Measurements from ENCODE around the gene GCNT1. TPM values are rescaled to one million over a fixed set of nuclear protein-coding genes. Genes with fewer than 3 reads are reported as not detected.

The GCNT1 gene
- total and polyA plus RNA-seq, 7 experiments from 2014 or later, result 0.70 to 8.9 (median 1.7) TPM

DNA sequence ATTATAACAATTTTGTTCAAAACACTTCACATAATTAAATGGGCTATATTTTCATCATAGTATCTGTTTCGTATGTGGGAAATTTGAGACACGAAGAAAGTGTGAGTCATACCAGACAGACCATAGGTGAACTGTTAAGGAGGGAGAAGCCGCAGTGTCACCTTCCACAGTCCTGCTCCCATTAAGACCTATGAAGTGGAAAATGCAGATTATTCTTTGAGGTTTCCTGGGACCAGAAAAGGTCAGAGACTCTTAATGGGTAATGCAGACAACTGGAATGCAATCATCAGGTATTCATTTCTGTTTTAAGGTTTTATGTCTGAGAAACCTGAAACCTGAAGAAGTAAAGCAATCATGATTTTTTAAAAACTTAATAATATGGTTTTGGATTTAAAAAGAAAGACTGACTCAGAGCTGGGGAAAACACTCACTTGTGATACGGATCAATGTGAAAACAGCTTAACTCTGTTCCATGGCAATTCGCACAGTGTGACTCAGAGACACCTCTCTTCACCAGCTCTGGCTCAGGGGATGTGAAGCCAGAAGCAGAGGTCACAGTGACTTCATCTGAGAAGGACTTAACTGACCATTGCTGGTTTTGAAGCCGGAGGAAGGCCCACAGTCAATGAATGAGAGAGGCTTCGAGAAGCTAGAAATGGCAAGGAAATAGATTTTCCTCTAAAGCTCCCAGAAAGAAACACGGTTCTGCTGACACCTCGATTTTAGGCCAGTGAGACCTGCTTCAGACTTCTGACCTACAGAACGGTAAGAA is 17.2 kb upstream of the GCNT1 start:
- ATAC-seq (no peak), DNase-seq (peak in 1 of 9 donors; percentile 51)
- peaks cover 0 to 6% (median 0%) of the 10 kb centered on the region in 11 donors for H3K9me3 Mint-ChIP-seq
- peaks cover 0 to 1% (median 0%) of the 10 kb centered on the region in 5 donors for H3K36me3 Mint-ChIP-seq
- no peaks in the 10 kb centered on the region for H3K9me3 ChIP-seq (ENCODE audit: control insufficient read depth in 2 of 3, low read length in 3 of 3)
- no peaks in the 10 kb centered on the region for H3K4me1 ChIP-seq (ENCODE audit: control insufficient read depth in 2 of 2, insufficient read depth in 2 of 2, low read length in 2 of 2)
- H3K4me3 ChIP-seq (ENCODE audit: low read length), result no peak overlapping the region
- H3K27ac ChIP-seq (ENCODE audit: low read depth, low read length), result no peak overlapping the region
- H3K27ac Mint-ChIP-seq, result peak overlapping the region in 1 of 9 donors; percentile 79
- no peaks in the 10 kb centered on the region for H3K27me3 ChIP-seq (ENCODE audit: control insufficient read depth in 2 of 2, insufficient read depth in 2 of 2, low read length in 2 of 2)
- intact Hi-C loops (cut with micrococcal nuclease), result loop anchor here in 1 of 2 donors (2.0 kb wide), 1 partner anchor 17 kb away; no protein-coding TSS in a partner anchor
- ChIA-PET CTCF (no interaction called here), POLR2A (interaction anchor here (0.6 kb wide), 1 partner anchor 220 kb away, joined by 4 read pairs; no protein-coding TSS in a partner anchor)
- H3K27me3 Mint-ChIP-seq, result peaks cover 0 to 4% (median 0%) of the 10 kb centered on the region in 5 donors
- H3K36me3 ChIP-seq (ENCODE audit: control insufficient read depth in 2 of 3, insufficient read depth in 3 of 3, low read length in 3 of 3), result no peaks in the 10 kb centered on the region
- peak overlapping the region in 1 of 10 donors; percentile 41 for H3K4me3 Mint-ChIP-seq
- H3K4me1 Mint-ChIP-seq, result peaks cover 0 to 37% (median 0%) of the 10 kb centered on the region in 7 donors

DNA sequence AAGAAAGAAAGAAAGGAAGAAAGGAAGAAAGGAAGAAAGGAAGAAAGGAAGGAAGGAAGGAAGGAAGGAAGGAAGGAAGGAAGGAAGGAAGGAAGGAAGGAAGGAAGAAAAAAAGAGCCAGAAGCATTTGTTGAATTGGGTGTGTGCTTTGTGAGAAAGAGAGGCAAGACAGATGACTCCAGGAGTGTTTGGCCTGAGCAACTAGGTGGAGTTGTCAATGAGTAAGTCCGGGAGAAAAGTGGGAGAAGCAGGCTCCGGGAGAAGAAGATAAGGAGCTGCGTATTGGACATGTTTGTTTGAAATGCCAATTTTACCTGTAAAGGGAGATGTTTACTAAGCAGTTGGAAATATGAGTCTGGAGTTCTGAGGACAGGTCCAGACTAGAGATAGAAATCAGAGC is 15.1 kb upstream of the GCNT1 start:
- Mint-ChIP-seq H3K4me1 (peaks cover 0 to 35% (median 0%) of the 10 kb centered on the region in 7 donors), H3K27ac (no peak overlapping the region), H3K4me3 (peak overlapping the region in 1 of 10 donors; percentile 1), H3K9me3 (peaks cover 0 to 6% (median 0%) of the 10 kb centered on the region in 11 donors), H3K27me3 (peaks cover 0 to 4% (median 0%) of the 10 kb centered on the region in 5 donors), H3K36me3 (no peaks in the 10 kb centered on the region)
- ChIA-PET CTCF (interaction anchor here (0.7 kb wide), 2 partner anchors 9 to 23 kb away, joined by 3 read pairs; no protein-coding TSS in a partner anchor), POLR2A (no interaction called here)
- Histone ChIP-seq H3K9me3 (ENCODE audit: control insufficient read depth in 2 of 3, low read length in 3 of 3) (no peaks in the 10 kb centered on the region), H3K27me3 (ENCODE audit: control insufficient read depth in 2 of 2, insufficient read depth in 2 of 2, low read length in 2 of 2) (no peaks in the 10 kb centered on the region), H3K27ac (ENCODE audit: low read depth, low read length) (no peak overlapping the region), H3K4me3 (ENCODE audit: low read length) (no peak overlapping the region), H3K4me1 (ENCODE audit: control insufficient read depth in 2 of 2, insufficient read depth in 2 of 2, low read length in 2 of 2) (no peaks in the 10 kb centered on the region), H3K36me3 (ENCODE audit: control insufficient read depth in 2 of 3, insufficient read depth in 3 of 3, low read length in 3 of 3) (no peaks in the 10 kb centered on the region)
- intact Hi-C loops (cut with micrococcal nuclease), result no loop called here
- DNase-seq (no peak), ATAC-seq (no peak)

DNA sequence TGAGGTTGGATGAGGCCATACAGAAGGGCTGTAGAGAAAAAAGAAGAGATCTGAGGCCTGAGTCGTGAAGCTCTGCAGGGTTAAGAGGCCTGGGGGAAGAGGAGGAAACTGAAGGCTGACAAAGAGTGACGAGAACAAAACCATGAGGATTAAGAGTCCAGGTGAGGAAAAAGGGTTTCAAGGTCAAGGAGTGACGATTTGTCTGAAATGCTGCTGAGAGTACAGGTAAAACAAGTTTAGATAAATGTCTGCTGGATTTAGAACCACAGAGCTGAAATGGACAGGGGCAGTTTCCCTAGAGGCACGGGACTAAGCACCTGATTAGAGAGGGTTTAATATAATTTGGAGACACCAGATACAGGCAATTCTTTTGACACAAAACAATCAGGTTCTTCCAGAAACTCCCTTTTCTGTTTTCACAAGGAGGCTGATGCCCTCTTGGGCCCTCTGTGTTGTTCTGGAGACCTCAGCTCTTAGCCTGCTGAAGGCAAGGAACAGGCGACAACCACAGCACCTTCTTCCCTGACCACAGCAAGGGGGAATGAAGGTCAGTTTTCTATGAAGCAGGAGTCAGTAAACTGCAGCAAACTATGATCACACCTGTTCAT is 14.6 kb upstream of the GCNT1 start:
- Histone ChIP-seq H3K9me3 (ENCODE audit: control insufficient read depth in 2 of 3, low read length in 3 of 3) (no peaks in the 10 kb centered on the region), H3K4me3 (ENCODE audit: low read length) (no peak overlapping the region), H3K36me3 (ENCODE audit: control insufficient read depth in 2 of 3, insufficient read depth in 3 of 3, low read length in 3 of 3) (no peaks in the 10 kb centered on the region), H3K4me1 (ENCODE audit: control insufficient read depth in 2 of 2, insufficient read depth in 2 of 2, low read length in 2 of 2) (no peaks in the 10 kb centered on the region), H3K27me3 (ENCODE audit: control insufficient read depth in 2 of 2, insufficient read depth in 2 of 2, low read length in 2 of 2) (no peaks in the 10 kb centered on the region), H3K27ac (ENCODE audit: low read depth, low read length) (no peak overlapping the region)
- ChIA-PET POLR2A (no interaction called here), CTCF (interaction anchor here (0.7 to 5.0 kb wide), 2 partner anchors 24 to 258 kb away, joined by 3 to 23 read pairs; no protein-coding TSS in a partner anchor)
- H3K36me3 Mint-ChIP-seq, result no peaks in the 10 kb centered on the region
- H3K27ac Mint-ChIP-seq, result peak overlapping the region in 1 of 9 donors; percentile 2
- H3K9me3 Mint-ChIP-seq, result peaks cover 0 to 6% (median 0%) of the 10 kb centered on the region in 11 donors
- DNase-seq, result no peak
- peaks cover 0 to 4% (median 0%) of the 10 kb centered on the region in 5 donors for H3K27me3 Mint-ChIP-seq
- intact Hi-C loops (cut with micrococcal nuclease), result no loop called here
- H3K4me3 Mint-ChIP-seq, result peak overlapping the region in 1 of 10 donors; percentile 1
- ATAC-seq, result no peak
- peaks cover 0 to 34% (median 0%) of the 10 kb centered on the region in 7 donors for H3K4me1 Mint-ChIP-seq

DNA sequence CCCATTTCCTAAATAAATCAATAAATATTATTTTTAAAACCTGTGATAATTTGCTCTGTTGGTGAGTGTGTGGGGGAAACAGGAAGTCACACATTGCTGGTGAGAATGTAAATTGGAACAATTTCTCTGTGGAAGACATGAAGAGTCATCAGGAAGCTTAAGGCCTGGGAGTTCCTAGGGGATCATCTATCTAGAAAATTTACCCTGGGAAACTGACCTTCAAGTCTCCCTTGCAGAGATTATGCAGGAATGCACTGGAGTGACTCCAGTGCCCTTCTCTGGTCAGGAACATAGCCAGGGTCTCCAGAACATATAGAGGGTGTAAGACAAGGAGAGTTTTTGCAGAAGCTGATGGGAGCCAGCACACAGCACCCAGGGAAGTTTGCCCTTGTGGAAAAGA is 13.0 kb upstream of the GCNT1 start:
- Mint-ChIP-seq H3K4me3 (no peak overlapping the region), H3K27ac (no peak overlapping the region), H3K36me3 (no peaks in the 10 kb centered on the region), H3K4me1 (peaks cover 0 to 29% (median 0%) of the 10 kb centered on the region in 7 donors), H3K27me3 (no peaks in the 10 kb centered on the region), H3K9me3 (peaks cover 0 to 6% (median 0%) of the 10 kb centered on the region in 11 donors)
- Histone ChIP-seq H3K4me1 (ENCODE audit: control insufficient read depth in 2 of 2, insufficient read depth in 2 of 2, low read length in 2 of 2) (no peaks in the 10 kb centered on the region), H3K36me3 (ENCODE audit: control insufficient read depth in 2 of 3, insufficient read depth in 3 of 3, low read length in 3 of 3) (no peaks in the 10 kb centered on the region), H3K4me3 (ENCODE audit: low read length) (no peak overlapping the region), H3K9me3 (ENCODE audit: control insufficient read depth in 2 of 3, low read length in 3 of 3) (no peaks in the 10 kb centered on the region), H3K27ac (ENCODE audit: low read depth, low read length) (no peak overlapping the region), H3K27me3 (ENCODE audit: control insufficient read depth in 2 of 2, insufficient read depth in 2 of 2, low read length in 2 of 2) (no peaks in the 10 kb centered on the region)
- ChIA-PET CTCF (interaction anchor here (0.5 to 5.0 kb wide), 3 partner anchors 52 to 256 kb away, joined by 3 to 23 read pairs (median 4); no protein-coding TSS in a partner anchor), POLR2A (no interaction called here)
- ATAC-seq, result no peak
- intact Hi-C loops (cut with micrococcal nuclease), result loop anchor here (2.0 to 5.0 kb wide), 2 partner anchors 51 to 566 kb away; partner anchors contain the start of gene RFK (in 2 of the 2)
- no peak for DNase-seq

DNA sequence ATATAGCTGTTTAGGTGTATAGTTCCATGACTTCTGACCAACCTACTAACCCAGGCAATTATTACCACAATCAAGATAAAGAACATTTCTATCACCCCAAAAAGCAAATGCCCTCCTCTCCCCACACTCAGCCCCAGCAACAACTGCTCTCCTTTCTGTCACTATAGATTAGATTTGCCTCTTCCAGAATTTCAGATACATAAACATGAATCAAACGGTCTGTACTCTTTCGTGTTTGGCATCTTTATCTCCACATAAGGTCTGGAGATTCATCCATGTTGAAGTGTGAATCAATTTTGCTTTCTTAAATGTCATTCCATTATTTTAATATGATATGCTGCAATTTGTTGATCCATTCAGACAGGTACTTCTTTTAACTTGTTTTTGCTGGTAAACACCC is 10.5 kb upstream of the GCNT1 start:
- H3K27me3 Mint-ChIP-seq, result no peaks in the 10 kb centered on the region
- ATAC-seq (no peak), DNase-seq (no peak)
- H3K27me3 ChIP-seq (ENCODE audit: control insufficient read depth in 2 of 2, insufficient read depth in 2 of 2, low read length in 2 of 2), result no peaks in the 10 kb centered on the region
- no peak overlapping the region for H3K27ac Mint-ChIP-seq
- POLR2A ChIA-PET, result interaction anchor here (0.6 kb wide), 1 partner anchor 255 kb away, joined by 3 read pairs; no protein-coding TSS in a partner anchor
- H3K4me3 Mint-ChIP-seq, result no peak overlapping the region
- peaks cover 0 to 1% (median 0%) of the 10 kb centered on the region in 11 donors for H3K9me3 Mint-ChIP-seq
- peaks cover 0 to 20% (median 0%) of the 10 kb centered on the region in 7 donors for H3K4me1 Mint-ChIP-seq
- H3K4me1 ChIP-seq (ENCODE audit: control insufficient read depth in 2 of 2, insufficient read depth in 2 of 2, low read length in 2 of 2), result no peaks in the 10 kb centered on the region
- no peak overlapping the region for H3K4me3 ChIP-seq (ENCODE audit: low read length)
- H3K9me3 ChIP-seq (ENCODE audit: control insufficient read depth in 2 of 3, low read length in 3 of 3), result no peaks in the 10 kb centered on the region
- no peaks in the 10 kb centered on the region for H3K36me3 Mint-ChIP-seq
- CTCF ChIA-PET, result interaction anchor here (0.6 to 5.0 kb wide), 4 partner anchors 55 to 543 kb away, joined by 3 to 23 read pairs (median 3); no protein-coding TSS in a partner anchor
- H3K36me3 ChIP-seq (ENCODE audit: control insufficient read depth in 2 of 3, insufficient read depth in 3 of 3, low read length in 3 of 3), result no peaks in the 10 kb centered on the region
- no peak overlapping the region for H3K27ac ChIP-seq (ENCODE audit: low read depth, low read length)
- intact Hi-C loops (cut with micrococcal nuclease), result loop anchor here in 1 of 2 donors (5.0 kb wide), 1 partner anchor 564 kb away; no protein-coding TSS in a partner anchor

DNA sequence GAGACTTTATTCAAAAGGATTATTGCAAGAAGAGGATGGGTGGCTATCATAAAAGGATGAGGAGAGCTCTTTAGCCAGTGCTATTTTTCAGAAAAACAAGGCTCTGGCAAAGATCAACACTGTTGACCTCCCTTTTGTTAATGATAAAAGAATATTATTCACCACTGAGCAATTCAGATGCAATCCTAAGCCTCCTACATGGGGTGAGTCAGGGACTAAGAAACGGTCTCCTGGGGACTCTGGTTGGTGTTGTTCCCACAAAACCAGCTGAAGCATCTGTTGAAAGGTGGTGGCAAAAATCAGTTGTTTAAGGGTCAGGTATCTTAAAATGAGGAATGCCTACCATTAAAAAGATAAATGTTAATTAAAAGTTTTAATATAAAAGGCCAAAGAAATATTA is 7.7 kb upstream of the GCNT1 start:
- ATAC-seq, result no peak
- Mint-ChIP-seq H3K27ac (no peak overlapping the region), H3K4me3 (no peak overlapping the region), H3K36me3 (no peaks in the 10 kb centered on the region), H3K9me3 (peaks cover 0 to 1% (median 0%) of the 10 kb centered on the region in 11 donors), H3K27me3 (no peaks in the 10 kb centered on the region), H3K4me1 (peaks cover 3 to 16% (median 4%) of the 10 kb centered on the region in 7 donors)
- DNase-seq, result no peak
- CTCF ChIA-PET, result interaction anchor here (1.5 kb wide), 1 partner anchor 207 kb away, joined by 3 read pairs; no protein-coding TSS in a partner anchor
- Histone ChIP-seq H3K27me3 (ENCODE audit: control insufficient read depth in 2 of 2, insufficient read depth in 2 of 2, low read length in 2 of 2) (no peaks in the 10 kb centered on the region), H3K4me3 (ENCODE audit: low read length) (no peak overlapping the region), H3K9me3 (ENCODE audit: control insufficient read depth in 2 of 3, low read length in 3 of 3) (no peaks in the 10 kb centered on the region), H3K27ac (ENCODE audit: low read depth, low read length) (no peak overlapping the region), H3K4me1 (ENCODE audit: control insufficient read depth in 2 of 2, insufficient read depth in 2 of 2, low read length in 2 of 2) (no peaks in the 10 kb centered on the region), H3K36me3 (ENCODE audit: control insufficient read depth in 2 of 3, insufficient read depth in 3 of 3, low read length in 3 of 3) (no peaks in the 10 kb centered on the region)
- POLR2A ChIA-PET, result no interaction called here
- intact Hi-C loops (cut with micrococcal nuclease), result no loop called here

All from naive thymus-derived CD4-positive, alpha-beta T cell (primary cell).